Measurements from ENCODE around the gene ASPA. TPM values are rescaled to one million over a fixed set of nuclear protein-coding genes. Genes with fewer than 3 reads are reported as not detected.

Gene ASPA
- total RNA-seq, 1 donor from 2014 or later: 1.4 TPM

GRCh38 chr17:3534881-3535252 lies 59.1 kb downstream of the ASPA start:
- peak; percentile 14 for DNase-seq

DNA sequence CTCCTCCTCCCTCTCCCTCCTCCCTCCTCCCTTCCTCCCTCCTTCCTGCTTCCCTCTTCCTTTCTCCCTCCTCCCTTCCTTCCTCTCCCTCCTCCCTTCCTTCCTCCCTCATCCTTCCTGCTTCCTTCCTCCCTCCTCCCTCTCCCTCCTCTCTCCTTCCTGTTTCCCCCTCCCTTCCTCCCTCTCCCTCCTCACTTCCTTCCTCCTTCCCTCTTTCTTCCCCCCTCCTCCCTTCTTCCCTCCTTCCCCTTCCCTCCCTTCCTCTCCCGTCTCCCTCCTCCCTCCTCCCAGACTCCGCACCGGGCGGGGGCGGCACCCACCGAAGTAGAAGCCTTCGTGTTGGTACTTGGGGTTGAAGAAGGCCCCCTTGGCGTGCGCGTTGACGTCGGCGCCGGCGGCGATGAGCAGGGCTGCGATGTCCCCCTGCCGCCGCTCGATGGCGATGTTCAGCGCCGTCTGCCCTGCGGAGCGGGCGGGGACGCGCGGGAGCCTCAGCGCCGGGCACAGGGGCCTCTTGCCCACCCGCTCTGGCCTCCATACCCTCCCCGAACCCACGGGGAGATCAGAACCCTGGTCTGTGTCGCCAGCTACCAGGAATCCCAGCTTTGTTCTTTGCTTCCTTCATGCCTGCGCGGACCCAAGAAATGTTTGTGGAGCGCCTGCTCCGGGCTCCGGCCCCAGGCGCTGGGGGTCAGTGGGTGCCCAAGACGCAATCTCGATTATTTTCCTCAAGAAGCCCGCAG lies 59.6 kb downstream of the ASPA start:
- peak; percentile 38 for DNase-seq

DNA sequence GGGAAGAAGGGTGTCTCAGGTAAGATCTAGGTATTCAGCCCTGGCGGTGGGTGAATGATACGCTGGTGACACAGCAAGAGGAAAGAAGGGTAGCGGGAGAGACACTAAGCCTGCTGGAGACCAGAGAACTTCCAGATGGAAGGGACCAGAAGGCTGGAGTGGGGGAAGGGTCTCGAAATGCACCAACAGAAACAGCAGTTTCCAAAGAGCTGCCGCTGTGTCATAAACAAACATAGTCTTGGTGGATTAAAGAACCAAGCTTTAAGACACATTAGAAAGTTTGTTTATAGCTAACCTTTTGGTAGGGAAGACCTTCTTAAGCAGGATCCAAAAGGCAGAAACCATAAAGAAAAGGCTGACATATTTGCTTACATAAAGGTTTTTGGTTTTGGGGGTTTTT lies 60.9 kb downstream of the ASPA start:
- no peak for DNase-seq

DNA sequence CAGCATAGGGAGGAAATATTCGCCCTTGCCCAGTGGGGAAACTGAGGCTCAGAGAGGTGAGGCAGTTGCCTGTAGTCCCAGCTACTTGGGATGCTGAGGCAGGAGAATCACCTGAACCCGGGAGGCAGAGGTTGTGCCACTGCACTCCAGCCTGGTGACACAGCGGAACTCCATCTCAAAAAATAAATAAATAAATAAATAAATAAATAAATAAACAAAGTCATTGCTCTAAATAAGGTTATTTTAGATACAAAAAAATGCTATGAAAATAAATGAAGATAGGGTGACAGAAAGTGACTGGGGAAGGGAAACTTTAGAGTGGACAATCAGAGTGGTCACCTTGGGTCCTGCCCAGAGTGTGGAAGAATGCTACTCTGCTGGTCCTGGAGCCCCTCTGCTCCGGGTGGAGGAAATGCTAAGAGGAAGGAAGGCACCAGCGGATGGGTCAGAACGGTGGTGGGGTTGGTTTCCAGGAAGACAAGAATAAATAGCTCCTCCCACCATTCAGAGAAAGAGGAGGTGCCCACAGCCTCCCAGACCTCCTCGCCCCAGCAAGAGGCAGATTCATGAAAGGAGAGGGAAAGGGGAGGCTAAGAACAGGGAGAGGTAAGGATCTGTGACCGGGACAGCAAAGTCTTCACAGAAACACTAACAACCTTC lies 64.2 kb downstream of the ASPA start:
- no peak for DNase-seq

DNA sequence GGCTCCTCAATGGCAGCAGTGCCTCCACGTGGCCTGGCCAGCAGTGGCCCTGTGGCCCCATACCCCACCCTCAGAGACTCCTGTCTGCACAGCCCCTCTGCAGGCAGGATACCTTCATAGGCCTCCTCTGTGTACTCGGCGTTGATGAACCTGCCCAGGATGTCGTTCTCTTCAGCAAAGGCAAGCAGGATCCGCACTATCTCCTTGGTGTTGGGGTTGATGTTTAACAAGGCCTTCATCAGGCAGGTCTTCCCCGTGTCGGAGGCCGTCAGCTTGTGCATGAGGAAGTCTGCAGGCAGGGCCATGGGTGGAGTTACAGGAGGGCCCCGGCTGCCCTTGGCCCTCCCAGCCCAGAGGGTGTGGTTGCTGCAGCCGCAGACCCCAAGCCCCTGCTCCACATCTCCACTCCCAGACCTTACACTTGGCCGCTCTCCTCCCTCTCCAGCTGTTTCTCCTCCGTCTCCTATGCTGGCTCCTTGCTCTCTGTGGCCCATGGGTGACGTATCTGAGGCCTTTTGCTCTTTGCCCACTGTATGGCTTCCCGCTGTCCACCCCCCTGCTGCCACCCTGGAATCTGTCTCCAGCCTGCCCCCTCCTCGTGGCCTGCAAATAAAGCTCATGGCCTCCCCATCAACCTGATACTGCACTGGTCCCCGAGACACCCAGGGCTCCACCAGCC lies 66.8 kb downstream of the ASPA start:
- no peak for DNase-seq

GRCh38 chr17:3543453-3543852 lies 67.7 kb downstream of the ASPA start:
- no peak for DNase-seq

DNA sequence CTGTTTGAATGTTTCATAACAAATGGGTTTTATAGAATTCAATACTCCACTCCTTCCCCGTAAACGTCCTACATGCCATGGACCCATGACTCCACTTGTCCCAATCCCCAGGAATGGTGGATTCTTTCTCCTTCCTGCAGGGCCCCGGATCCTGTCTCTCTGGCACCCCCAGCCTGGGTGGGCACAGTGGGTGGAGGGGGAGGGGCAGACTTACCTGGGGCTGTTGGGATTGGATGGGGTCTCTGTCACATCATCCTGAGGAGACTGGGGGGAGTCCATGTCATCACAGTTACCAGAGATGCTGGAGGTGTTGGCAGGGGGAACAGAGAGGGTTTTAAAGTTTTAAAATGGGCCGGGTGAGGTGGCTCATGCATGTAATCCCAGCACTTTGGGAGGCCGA lies 68.6 kb downstream of the ASPA start:
- DNase-seq: no peak

DNA sequence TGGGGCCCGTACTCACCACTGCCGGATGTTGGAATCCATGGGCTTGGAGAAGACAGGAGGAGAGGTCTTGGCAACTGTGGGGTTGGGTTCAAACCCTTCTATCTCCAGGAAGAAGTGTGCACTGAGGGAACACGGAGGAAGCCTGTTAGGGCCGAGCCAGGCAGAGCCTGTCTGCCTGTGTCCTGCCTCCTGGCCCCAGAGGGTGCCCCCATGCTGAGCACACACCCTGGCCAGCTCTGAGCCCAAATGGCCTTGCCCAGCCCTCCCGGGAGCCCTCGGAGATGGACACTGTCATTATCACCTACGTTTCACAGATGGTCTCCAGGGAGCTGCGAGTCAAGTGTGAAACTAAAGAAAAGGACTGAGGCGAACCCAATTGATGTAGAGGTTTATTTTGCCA lies 69.4 kb downstream of the ASPA start:
- DNase-seq: no peak

- DNase-seq: no peak
Measured at GRCh38 chr17:3546521-3546920, 70.7 kb downstream of the ASPA start.

GRCh38 chr17:3546997-3547396 lies 71.2 kb downstream of the ASPA start:
- DNase-seq: no peak

GRCh38 chr17:3547628-3548027 lies 71.8 kb downstream of the ASPA start:
- DNase-seq: no peak

GRCh38 chr17:3549610-3550162 lies 73.9 kb downstream of the ASPA start:
- DNase-seq: no peak

- no peak for DNase-seq
Measured at GRCh38 chr17:3551189-3551588, 75.4 kb downstream of the ASPA start.

DNA sequence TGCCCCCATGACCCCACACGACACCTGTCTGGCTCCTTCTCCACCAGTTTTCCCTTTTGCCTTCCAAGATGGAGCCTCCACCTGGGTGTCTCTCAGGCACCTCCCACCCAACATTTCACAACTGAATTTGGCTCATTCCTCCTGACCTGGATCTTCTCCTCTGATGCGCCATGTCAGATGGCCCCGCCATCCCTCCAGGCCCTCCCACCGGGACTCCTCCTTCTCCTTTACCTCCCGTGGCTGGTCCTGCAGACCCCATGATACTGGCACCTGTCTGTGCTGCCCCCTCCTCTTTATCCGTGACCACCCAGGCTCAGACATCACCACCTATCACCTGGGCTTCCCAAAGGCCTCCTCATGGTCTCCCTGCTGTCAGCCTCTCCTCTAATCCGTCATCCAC lies 77.1 kb downstream of the ASPA start:
- no peak for DNase-seq

Other genes starting within 250 kb of the ASPA start
- not detected for gene OR3A1, start 177.6 kb upstream of the ASPA start, total RNA-seq
- gene OR3A2, start 89.7 kb upstream of the ASPA start, total RNA-seq: 0.94 TPM
- gene OR1E1, start 77.6 kb upstream of the ASPA start, total RNA-seq: not detected
- gene OR3A3, start 64.6 kb upstream of the ASPA start, total RNA-seq: not detected
- not detected for gene OR1E2, start 42.2 kb upstream of the ASPA start, total RNA-seq
- gene SPATA22, start 4.2 kb upstream of the ASPA start, total RNA-seq: 0.78 TPM
- gene TRPV3, start 81.8 kb downstream of the ASPA start, total RNA-seq: 0.47 TPM
- 3.3 TPM for gene TRPV1, start 133.4 kb downstream of the ASPA start, total RNA-seq
- 10.0 TPM for gene SHPK, start 160.3 kb downstream of the ASPA start, total RNA-seq
- 7.0 TPM for gene CTNS, start 160.8 kb downstream of the ASPA start, total RNA-seq
- 22.8 TPM for gene TAX1BP3, start 192.6 kb downstream of the ASPA start, total RNA-seq
- 8.1 TPM for gene EMC6, start 192.8 kb downstream of the ASPA start, total RNA-seq
- 10.0 TPM for gene P2RX5, start 220.2 kb downstream of the ASPA start, total RNA-seq
- 0.62 TPM for gene HASPIN, start 247.9 kb downstream of the ASPA start, total RNA-seq